Endometrium (tissue), 2 donors: ENCODE results near the gene TRAP1.
"Not testable (repeated sequence)": the region's sequence is repeated elsewhere in the genome, so short reads cannot be mapped to it uniquely, and the experiment has no call there.

Source experiments
- FAIRE-seq: peaks from 2 replicates; lab custom pipeline; 2012; peaks lifted over from hg19 to GRCh38; lab: Jason Lieb, UNC
- donor health status: control.
- donor health status: control.

TRAP1 gene

DNA sequence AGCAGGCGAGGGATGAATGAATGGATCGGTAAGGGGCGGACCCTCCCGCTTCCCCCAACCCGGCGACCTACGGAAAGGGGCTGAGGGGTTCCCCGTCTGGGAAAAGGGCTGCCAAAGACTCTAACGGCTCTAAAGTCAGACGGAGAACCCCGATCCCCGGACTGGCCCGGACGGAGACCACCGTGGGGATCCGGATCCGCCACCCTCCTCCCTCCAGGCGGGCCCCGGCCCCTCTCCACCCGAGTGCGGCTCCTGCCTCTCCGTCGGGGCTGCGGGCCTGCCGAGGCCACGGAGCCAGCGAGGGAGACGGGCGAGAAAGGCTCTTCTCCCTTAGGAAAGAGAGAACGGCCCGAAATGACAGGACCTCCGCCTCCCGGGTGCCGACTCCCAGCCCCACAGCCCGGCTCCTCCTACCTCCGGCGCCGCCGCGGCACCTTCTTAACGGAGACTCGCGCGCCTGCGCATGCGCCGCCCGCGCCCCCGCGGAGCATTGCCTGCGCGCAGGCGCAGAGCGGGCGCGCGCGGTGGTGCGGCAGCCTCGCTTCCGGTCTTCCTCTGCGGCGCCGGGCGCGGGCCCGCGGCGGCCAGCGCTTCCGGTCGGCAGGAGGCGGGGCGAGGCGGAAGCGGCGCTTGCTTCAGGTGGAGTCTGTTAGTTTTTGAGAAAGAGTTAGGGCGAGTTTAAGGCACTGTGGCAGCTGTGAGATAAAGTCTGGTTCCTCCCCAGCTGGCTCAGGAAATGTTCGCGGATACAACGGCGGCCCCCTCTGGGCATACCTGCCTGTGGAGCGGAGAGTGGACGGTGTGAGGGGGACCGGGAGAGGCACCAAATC lies 106.0 kb downstream of the TRAP1 start, which contains the start of gene SLX4:
Gene SLX4, minus strand, starts transcription at position 461 of the 830 bp plus-strand sequence. CDS start 2,642 bp downstream, outside the sequence.
- no peak for FAIRE-seq

DNA sequence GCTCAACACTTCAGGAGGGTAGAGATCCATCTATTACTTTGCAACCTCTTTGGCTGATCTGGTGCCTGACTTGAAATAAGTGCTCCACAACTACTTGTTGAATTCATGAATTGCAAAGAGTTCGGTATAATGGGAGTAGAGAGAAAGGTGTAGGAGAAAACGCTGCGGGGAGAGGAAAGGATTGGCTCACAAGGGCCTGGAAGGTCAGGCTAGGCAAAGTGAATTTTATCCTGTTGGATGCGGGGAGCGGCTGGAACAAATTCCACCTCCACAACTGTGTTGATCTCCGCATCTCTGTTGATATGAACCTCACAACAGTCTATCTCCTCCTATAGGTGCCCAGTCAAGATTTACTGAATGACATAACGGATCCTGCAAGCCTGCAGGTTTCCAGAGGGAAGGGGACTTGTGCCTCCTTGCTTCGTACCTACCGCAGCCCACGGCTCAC lies 106.6 kb downstream of the TRAP1 start:
- FAIRE-seq: no peak

DNA sequence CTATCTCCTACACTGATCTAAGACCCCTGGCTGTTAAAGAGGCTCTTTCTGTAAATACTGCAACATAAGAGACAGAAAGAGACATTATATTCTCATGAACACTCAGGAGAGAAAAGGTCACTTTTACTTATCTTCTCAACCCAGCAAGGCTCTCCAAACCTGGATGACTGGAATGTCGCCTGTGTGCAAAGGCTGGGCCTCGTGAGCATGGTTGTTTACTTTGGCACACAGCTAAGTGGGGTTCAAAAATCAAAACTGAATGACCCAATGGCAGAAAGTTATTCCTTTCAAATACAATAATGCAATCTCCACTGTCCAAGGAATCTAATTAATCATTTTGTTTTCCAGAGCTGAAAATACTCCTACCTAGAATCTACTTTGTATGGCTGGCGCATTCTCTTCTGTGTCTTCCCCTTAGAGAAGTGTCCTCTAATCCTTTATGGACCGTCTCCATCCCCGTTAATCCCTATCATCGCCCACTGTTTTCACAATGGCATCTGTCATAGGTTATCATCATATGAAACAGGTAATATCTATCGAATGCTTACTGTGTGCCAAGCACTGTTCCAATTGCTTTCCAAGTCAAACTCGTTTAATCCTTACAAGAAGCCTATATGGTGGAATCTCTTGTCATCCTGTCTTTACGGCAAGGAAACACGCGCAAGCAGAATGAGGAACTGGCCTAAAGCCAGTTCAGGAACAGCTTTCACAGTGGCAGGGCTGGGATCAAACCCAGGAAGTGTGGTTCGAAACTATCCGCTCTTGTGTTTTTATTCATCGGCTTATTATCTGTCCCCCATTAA lies 107.2 kb downstream of the TRAP1 start:
- no peak for FAIRE-seq

DNA sequence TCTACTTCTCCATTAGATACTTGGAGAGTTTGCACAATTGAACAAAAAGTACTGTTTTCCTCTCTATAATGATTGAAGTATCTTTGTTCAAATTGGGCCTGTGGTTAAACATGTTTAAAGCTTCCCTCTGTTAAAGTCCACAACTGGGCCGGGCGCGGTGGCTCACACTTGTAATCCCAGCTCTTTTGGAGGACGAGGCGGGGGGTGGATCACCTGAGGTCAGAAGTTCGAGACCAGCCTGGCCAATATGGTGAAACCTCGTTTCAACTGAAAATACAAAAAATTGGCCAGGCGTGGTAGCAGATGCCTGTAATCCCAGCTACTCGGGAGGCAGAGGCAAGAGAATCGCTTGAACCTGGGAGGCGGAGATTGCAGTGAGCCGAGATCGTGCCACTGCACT lies 108.3 kb downstream of the TRAP1 start:
- FAIRE-seq: not testable (repeated sequence)

DNA sequence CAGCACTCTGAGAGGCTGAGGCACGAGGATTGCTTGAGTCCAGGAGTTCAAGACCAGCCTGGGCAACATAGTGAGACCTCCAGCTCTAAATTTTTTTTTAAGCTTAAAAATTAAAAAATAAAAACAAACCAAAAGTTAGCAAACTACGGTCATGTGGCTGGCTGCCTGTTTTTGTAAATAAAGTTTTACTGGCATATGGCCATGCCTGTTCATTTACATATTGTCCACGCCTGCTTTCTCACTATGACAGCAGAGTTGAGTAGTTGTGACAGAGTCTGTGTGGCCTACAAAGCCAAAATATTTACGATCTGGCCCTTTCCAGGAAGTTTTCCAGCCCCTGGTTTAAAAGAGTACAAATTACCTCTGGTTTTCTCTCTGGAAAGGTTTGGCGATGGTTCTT lies 109.3 kb downstream of the TRAP1 start:
- no peak for FAIRE-seq
